ENCODE measurements around the gene ATP13A1.

The ATP13A1 gene

GRCh38 chr19:19597809-19598306 lies 65.6 kb downstream of the ATP13A1 start:
- H3K9me3 ChIP-seq (ENCODE audit: low read length) = no peaks in the 10 kb centered on the region
- no peaks in the 10 kb centered on the region for H3F3A ChIP-seq (ENCODE audit: insufficient read depth, low read length)
- no peaks in the 10 kb centered on the region for H3K27me3 ChIP-seq (ENCODE audit: insufficient read depth, low read length)
- H3K9ac ChIP-seq (ENCODE audit: low read length) = peak overlapping the region; percentile 43
- TF ChIP-seq CTCF (IDR thresholded peaks at IDR 0.05; ENCODE audit: low read length) = no peak
- no peak for TF ChIP-seq EZH2 (IDR thresholded peaks at IDR 0.05; ENCODE audit: borderline replicate concordance, low read length)
- peak overlapping the region; percentile 36 for H3K4me2 ChIP-seq (ENCODE audit: low read length)
- H3K36me3 ChIP-seq (ENCODE audit: insufficient read depth, low read length) = peaks cover 4% of the 10 kb centered on the region; the same call in 1 of the 2 replicates
- H3K27ac ChIP-seq (ENCODE audit: low read depth, low read length, poor library complexity, severe bottlenecking) = peak overlapping the region; percentile 93
- peak overlapping the region; percentile 25 for H3K4me3 ChIP-seq (ENCODE audit: low read depth, low read length, poor library complexity, severe bottlenecking)
- peaks cover 79% of the 10 kb centered on the region for H3K4me1 ChIP-seq (ENCODE audit: insufficient read depth, low read length, severe bottlenecking)
- peak overlapping the region; percentile 67; the same call in 1 of the 2 replicates for H2AFZ ChIP-seq (ENCODE audit: low read length)
- H3K79me2 ChIP-seq (ENCODE audit: insufficient read depth, low read length) = no peaks in the 10 kb centered on the region
- no peaks in the 10 kb centered on the region for H4K20me1 ChIP-seq (ENCODE audit: insufficient read depth, low read length)
- H3K9me2 ChIP-seq (ENCODE audit: low read depth, low read length) = no peaks in the 10 kb centered on the region

Measured in OCI-LY1 (cell line).